ENCODE results near the gene STAB2.

Gene STAB2

GRCh38 chr12:103756443-103756842, 169.4 kb downstream of the STAB2 start:
- no peak for DNase-seq

- DNase-seq: no peak
Measured at GRCh38 chr12:103757248-103757647, 170.2 kb downstream of the STAB2 start.

- no peak for DNase-seq
Measured at GRCh38 chr12:103758310-103759089, 171.4 kb downstream of the STAB2 start.

- DNase-seq: no peak
Measured at GRCh38 chr12:103762473-103762872, 175.4 kb downstream of the STAB2 start.

GRCh38 chr12:103765322-103765721, 178.2 kb downstream of the STAB2 start:
- no peak for DNase-seq

- DNase-seq: no peak
Measured at GRCh38 chr12:103766028-103766427, 179.0 kb downstream of the STAB2 start.

GRCh38 chr12:103768467-103769123, 181.5 kb downstream of the STAB2 start:
- DNase-seq: no peak

- no peak for DNase-seq
Measured at GRCh38 chr12:103769240-103769945, 182.3 kb downstream of the STAB2 start.

- DNase-seq: no peak
Measured at GRCh38 chr12:103771466-103771865, 184.4 kb downstream of the STAB2 start.

- DNase-seq: no peak
Measured at GRCh38 chr12:103772367-103773108, 185.5 kb downstream of the STAB2 start.

- DNase-seq: no peak
Measured at GRCh38 chr12:103773109-103773910, 186.2 kb downstream of the STAB2 start.

DNA sequence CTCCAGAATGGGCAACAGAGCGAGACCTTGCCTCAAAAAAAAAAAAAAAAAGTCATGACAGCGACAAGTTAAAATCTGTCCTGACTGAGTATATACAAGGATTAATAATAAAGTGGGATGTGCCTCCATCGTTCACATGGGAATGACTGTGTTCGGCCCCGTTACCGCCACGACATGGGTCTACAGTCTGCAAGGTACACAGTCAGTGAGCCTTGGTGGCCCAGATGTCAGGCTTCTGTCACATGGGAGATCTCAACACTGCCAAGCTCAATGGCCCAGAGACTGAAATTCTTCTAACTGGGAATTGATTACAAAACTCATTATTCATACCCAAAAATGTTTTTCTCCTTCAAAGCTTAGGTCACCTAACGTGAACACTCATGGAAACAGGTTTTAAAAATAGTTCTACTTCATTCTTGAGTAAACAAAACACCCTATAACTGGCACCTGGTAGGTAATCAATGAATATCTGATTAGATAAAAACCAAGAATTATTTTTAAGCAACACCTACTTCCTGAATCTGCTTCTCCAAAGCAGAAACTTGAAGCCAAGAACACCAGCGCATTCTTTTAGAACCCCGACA, 188.0 kb downstream of the STAB2 start:
- no peak for DNase-seq

DNA sequence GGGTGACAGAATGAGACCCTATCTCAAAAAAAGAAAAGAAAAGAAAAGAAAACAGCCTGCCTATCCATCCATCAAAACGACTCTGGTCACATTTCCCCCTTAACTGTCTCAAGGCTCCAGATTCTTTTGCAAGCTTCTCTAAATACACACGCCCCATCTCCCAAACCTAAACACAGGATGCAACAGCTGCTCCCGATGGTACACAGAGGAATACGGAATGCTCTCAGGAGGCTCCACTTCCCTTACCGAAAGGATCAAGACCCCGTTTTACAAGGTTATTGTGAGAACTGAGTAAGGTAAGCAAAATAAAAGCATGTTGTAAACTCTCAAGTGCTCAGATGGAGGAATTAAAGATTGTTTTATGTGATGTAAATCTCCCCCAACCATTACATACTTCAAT, 191.7 kb downstream of the STAB2 start:
- DNase-seq: no peak

GRCh38 chr12:103779410-103780092, 192.5 kb downstream of the STAB2 start:
- DNase-seq: no peak

- DNase-seq: no peak
Measured at GRCh38 chr12:103780093-103780440, 193.0 kb downstream of the STAB2 start.

DNA sequence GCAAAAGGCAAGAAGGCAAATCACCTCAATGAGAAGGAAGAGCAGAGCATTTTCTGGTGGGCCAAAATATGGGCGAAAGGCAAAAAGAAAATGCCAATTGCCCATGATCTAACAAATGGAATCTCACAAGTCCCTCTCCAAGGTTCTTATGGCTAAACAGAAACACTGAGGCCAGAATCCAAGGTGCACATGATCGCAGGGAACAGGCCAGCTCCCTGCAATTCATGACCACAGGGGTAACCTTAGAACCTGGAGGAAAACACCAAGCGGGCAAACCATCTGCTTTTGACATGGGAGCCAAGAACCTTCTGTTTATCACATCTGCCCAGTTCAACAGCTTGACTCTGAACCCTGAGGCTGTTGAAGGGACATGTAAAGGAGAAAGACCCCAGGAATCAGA, 193.9 kb downstream of the STAB2 start:
- no peak for DNase-seq

GRCh38 chr12:103782399-103782798, 195.3 kb downstream of the STAB2 start:
- no peak for DNase-seq

DNA sequence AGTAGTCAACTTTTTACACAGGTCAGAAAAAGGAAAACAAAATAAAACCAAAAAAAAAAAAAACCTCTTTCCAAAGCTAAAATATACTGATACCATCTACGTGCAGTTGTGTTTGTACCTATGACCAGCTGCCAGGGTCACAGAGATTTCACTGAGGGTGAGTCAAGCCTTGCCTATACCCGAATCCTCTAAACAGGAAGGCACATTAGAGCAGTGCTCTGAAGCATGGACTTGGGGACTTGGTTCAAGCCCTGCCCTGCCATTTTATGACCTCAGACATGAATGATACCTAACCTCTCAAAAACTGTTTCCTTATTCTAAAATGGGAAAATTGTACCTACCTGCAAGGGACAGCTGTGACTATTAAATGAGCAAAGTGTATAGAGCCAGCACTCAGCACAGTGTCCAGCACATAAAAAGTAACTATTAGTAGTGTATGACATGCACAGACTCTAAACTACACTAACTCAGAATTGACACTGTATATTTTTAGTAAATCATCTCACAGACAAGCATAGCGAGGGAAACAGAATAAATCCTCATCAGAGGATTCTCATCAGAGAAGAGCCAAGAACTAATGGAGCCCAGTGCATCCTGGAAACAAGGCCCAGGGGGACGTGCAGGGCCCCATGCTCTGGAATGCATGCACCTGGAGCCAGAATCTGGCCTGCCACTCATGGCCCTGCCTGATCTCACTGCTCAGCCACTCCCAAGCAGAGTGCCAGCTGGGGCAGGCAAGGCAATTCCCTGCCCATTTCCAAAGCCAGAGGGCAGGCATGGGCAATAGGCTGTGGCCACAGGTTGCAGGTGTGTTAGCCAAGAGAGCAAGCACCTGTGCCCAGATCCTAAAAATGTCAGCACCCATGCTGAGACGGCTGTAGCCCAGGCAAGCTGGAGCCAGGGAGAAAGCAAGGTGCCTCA, 196.9 kb downstream of the STAB2 start:
- no peak for DNase-seq

DNA sequence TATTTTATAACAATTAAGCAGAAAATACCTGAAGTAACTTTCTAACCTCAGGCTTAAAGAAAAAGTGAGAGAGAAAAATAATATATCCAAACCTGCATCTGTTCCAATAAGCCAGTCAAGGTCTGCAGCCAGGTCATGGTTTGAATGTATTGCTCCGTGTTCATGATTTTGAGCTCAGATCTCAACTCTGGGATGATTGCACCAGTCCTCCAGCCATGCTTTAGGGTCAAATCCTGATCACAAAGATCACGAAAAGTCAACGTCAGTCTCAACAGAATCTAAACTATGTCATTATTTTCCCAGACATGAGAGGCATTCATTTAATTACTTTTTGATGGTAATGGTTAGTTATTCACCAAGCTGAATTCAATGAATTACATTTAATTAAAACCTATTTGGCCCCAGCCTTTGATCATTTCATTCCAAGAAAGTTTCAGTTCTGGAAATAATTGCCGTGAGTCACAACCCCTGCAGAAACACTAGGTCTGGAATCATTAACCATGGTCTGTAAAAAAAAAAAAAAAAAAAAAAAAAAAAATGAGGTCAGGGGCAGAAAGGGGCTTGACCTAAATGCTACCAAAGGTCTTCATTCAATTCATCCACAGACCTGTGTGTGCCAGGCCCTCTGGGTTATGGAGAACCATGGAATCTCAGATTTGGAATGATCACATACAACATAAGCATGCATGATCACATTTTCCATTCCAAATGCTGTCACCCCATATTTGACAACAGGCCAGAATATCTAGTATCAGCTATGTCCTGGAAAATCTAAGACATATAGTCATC, 198.4 kb downstream of the STAB2 start:
- DNase-seq: no peak
